GM06990 (cell line): Measurements from ENCODE around the gene MECP2.
"Not testable (repeated sequence)": the region's sequence is repeated elsewhere in the genome, so short reads cannot be mapped to it uniquely, and the experiment has no call there.

ENCODE experiments used
- DNase-seq: peaks from one replicate; pipeline ENCODE4 v3.0.0-alpha.2; 2011; ENCODE audit not compliant: insufficient read length; ENCODE audit errors: extremely low read depth
- H3K27me3 ChIP-seq: replicated peaks from 2 replicates; pipeline ENCODE4 v1.6.0; 2011; ENCODE audit warnings: low read length; ENCODE audit not compliant: control insufficient read depth, insufficient read depth
- H3K36me3 ChIP-seq: 2 replicates; pipeline ENCODE4 v1.5.1; 2011; ENCODE audit warnings: low read length; ENCODE audit not compliant: control insufficient read depth, insufficient read depth
- H3K4me3 ChIP-seq: replicated peaks from 2 replicates; pipeline ENCODE4 v1.5.1; 2011; ENCODE audit warnings: low read depth, mild to moderate bottlenecking, control low read depth, low read length
- TF ChIP-seq, protein P1 (sequence below): IDR thresholded peaks from 2 replicates; pipeline ENCODE4 v1.5.1; 2011; ENCODE audit warnings: low read length, control low read depth, mild to moderate bottlenecking, inconsistent platforms; ENCODE audit not compliant: insufficient read depth, poor library complexity, severe bottlenecking

The MECP2 gene

DNA sequence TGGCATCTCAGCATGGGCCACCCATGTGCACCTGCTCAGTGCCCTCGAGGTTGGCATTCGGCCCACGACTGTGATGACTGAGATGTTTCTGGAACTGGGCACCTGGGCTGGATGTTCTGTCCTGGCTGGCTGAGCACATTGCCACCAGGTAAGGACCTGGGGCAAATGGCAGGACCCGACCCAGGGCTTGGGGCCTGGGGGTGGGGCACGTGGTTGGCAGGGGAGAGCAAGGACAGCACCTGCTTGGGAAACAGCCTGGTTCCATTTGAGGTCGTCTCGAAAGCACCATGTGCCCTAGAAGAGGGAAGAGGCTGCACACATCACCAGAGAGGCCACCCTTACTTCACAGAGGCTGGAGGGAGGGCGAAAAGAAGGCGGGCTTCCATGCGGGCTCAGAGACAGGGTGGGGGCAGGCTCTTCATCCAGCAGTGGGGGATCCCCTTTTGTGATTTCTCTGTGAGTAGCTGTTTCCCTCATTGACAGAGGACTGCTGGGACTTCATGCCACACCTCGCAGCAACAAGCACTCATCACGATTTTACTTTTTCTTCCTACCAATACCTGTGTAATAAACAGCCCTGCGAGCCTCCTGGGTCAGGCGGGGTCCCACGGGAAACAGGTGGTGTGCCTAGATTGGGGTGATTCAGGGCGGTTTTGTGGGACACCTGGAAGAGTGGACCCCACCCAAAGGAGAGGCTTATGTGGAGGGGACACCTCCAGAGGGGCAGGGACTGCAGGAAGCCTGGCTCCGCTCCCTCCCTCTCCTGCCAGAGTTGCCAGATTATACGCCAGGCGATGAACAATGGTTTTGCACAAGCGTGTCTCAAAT, 113.0 kb downstream of the MECP2 start:
- Histone ChIP-seq H3K36me3 (no peaks in the 10 kb centered on the region), H3K27me3 (no peaks in the 10 kb centered on the region), H3K4me3 (no peak overlapping the region)
- TF ChIP-seq, protein P1, sequence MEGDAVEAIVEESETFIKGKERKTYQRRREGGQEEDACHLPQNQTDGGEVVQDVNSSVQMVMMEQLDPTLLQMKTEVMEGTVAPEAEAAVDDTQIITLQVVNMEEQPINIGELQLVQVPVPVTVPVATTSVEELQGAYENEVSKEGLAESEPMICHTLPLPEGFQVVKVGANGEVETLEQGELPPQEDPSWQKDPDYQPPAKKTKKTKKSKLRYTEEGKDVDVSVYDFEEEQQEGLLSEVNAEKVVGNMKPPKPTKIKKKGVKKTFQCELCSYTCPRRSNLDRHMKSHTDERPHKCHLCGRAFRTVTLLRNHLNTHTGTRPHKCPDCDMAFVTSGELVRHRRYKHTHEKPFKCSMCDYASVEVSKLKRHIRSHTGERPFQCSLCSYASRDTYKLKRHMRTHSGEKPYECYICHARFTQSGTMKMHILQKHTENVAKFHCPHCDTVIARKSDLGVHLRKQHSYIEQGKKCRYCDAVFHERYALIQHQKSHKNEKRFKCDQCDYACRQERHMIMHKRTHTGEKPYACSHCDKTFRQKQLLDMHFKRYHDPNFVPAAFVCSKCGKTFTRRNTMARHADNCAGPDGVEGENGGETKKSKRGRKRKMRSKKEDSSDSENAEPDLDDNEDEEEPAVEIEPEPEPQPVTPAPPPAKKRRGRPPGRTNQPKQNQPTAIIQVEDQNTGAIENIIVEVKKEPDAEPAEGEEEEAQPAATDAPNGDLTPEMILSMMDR = no peak
- peak; percentile 64 for DNase-seq

DNA sequence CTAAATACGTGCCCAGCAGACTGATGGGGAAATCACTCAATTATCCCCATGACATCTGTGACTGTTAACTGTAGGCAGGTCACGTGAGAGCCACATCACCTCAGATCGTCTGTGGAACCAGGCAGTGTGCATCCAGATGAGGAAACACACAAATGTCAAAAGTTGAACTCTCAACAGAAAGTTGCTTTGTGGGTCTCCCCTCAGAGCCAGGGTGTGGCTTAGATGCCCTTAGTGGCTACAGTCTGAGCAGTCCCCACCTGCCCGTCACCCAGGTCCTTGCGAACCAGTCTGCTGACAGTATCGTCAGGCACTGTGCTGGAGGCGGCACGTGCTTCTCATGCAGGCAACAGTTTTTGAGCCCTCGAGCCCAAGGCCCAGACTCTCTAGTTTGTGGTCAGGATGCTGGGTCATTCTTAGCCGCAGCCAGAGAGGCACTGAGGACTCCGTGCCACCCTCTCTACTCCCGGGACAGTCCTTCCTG, 114.2 kb downstream of the MECP2 start:
- no peaks in the 10 kb centered on the region for H3K27me3 ChIP-seq
- H3K4me3 ChIP-seq = no peak overlapping the region
- TF ChIP-seq, protein P1 = no peak
- no peaks in the 10 kb centered on the region for H3K36me3 ChIP-seq
- DNase-seq = no peak

DNA sequence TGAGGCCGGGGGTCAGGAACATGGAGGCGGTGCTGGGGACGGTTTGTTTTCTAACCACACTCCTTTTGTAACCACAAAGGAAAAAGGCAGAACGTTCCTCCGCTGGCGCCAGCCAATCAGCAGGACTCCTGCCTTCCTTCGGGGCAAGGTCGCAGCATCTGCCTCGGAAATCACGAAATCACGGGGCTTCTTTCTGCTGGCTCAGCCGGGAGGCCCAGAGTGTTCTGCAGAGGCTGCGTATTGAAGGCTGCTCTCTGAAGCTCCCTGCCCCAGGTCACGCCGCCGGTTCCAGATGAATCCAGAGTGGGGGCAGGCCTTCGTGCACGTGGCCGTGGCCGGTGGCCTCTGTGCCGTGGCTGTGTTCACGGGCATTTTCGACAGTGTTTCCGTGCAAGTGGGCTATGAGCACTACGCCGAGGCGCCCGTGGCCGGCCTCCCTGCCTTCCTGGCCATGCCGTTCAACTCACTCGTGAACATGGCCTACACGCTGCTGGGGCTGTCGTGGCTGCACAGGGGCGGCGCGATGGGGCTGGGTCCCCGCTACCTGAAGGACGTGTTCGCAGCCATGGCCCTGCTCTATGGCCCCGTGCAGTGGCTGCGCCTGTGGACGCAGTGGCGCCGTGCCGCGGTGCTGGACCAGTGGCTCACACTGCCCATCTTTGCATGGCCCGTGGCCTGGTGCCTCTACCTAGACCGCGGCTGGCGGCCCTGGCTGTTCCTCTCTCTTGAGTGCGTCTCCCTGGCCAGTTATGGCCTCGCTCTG, 115.6 kb downstream of the MECP2 start:
- DNase-seq = no peak
- Histone ChIP-seq H3K4me3 (no peak overlapping the region), H3K27me3 (no peaks in the 10 kb centered on the region), H3K36me3 (no peaks in the 10 kb centered on the region)
- TF ChIP-seq, protein P1 = no peak

DNA sequence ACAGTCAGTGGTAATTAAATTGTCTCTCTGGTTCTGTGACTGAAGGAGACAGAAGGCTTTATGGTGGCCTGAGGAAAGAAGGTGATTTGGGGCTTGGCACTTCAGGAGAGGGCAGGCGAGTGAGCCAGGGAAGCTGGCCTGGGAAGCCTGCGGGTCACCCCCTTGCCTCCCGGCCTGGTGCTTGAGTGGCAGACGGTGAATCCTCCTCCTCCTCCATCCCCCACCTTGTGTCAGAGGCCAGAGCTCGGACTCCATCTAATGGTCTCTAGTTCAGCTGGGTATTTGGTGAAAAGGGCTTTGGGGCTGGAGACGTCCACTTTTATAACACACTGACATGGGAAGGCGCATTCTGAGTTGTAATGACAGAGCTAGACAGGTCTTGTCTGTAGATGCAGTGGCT, 116.3 kb downstream of the MECP2 start:
- H3K4me3 ChIP-seq = 0 out of 2 replicates have a peak overlapping the region, but pooled peaks have one; percentile 3
- TF ChIP-seq, protein P1 = peak; percentile 4
- no peak for DNase-seq
- H3K36me3 ChIP-seq = no peaks in the 10 kb centered on the region
- no peaks in the 10 kb centered on the region for H3K27me3 ChIP-seq

DNA sequence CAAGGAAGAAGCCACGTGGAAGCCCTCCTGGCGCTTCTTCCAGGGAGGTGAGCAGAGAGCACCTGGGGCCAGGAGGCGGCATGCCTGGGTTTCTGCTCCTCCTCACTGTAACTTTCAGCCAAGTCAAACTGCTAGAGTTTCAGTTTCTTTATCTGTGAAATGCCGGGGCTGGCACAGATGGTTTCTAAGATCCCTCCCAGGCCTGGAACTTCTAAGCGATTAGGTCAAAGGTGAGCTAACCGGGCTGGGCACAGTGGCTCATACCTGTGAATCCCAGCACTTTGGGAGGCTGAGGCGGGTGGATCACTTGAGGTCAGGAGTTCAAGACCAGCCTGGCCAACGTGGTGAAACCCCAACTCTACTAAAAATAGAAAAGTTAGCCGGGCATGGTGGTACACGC, 117.1 kb downstream of the MECP2 start:
- not testable (repeated sequence) for H3K36me3 ChIP-seq, H3K27me3 ChIP-seq, DNase-seq
- peak overlapping the region; percentile 6; the same call in 1 of the 2 replicates for H3K4me3 ChIP-seq

DNA sequence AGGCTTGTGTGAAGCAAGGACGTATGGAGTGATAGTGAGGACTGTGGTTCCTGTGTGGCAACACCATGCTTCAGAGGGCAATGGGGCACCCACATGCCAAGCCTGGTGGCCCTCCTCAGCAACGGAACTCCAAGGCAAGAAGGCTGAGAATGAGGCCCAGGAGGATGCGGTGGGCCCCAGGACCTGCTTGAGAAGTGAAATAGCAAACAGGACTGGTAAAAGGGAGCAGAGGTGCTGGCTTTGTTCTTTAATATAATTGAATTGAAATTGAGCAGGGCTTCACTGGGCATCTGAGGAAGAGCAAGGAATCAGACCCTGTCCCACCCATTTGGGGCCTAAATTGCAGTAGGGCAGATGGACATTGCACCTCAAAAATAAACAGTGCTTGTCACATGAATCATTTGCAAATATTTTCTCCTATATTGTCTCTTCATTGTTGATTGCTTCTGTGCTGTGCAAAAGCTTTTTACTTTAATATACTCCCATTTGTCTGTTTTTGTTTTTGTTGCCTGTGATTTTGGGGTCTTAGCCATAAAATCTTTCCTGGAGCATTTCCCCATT, 122.7 kb downstream of the MECP2 start:
- no peaks in the 10 kb centered on the region for H3K27me3 ChIP-seq
- no peak overlapping the region for H3K4me3 ChIP-seq
- DNase-seq = no peak
- H3K36me3 ChIP-seq = no peaks in the 10 kb centered on the region
- TF ChIP-seq, protein P1 = no peak
